Dermis microvascular lymphatic vessel endothelial cell (primary cell): Measurements from ENCODE around the gene THSD7B. TPM values are rescaled to one million over a fixed set of nuclear protein-coding genes. Genes with fewer than 3 reads are reported as not detected.
"Not testable (repeated sequence)": the region's sequence is repeated elsewhere in the genome, so short reads cannot be mapped to it uniquely, and the experiment has no call there.

Source experiments
- DNase-seq, 2 donors: peaks; one replicate each; pipeline versions ENCODE4 v3.0.0 to v3.0.0-alpha.2; 2010; ENCODE audit warnings: low read depth in 2 of 2
- total RNA-seq: library from RNA; depleted of rRNA; stranded (reverse); fragments of >200 nt; gene quantifications from 2 replicates; pipeline ENCODE4 v1.2.1, GENCODE V29; 2014

THSD7B gene
- total RNA-seq, 1 donor from 2014 or later = not detected

GRCh38 chr2:137676346-137676745, 911.0 kb downstream of the THSD7B start:
- no peak for DNase-seq

GRCh38 chr2:137677466-137677865, 912.1 kb downstream of the THSD7B start:
- no peak for DNase-seq

GRCh38 chr2:137689549-137689948, 924.2 kb downstream of the THSD7B start:
- no peak for DNase-seq

GRCh38 chr2:137693534-137693933, 928.2 kb downstream of the THSD7B start:
- DNase-seq = no peak

- no peak for DNase-seq
Measured at GRCh38 chr2:137696916-137697315, 931.6 kb downstream of the THSD7B start.

- DNase-seq = not testable (repeated sequence)
Measured at GRCh38 chr2:137700250-137700649, 934.9 kb downstream of the THSD7B start.

GRCh38 chr2:137700681-137701080, 935.3 kb downstream of the THSD7B start:
- no peak for DNase-seq

GRCh38 chr2:137705296-137705695, 940.0 kb downstream of the THSD7B start:
- no peak for DNase-seq

GRCh38 chr2:137706786-137707613, 941.7 kb downstream of the THSD7B start:
- DNase-seq = no peak

GRCh38 chr2:137708311-137708710, 943.0 kb downstream of the THSD7B start:
- no peak for DNase-seq

- DNase-seq = no peak
Measured at GRCh38 chr2:137715731-137716191, 950.4 kb downstream of the THSD7B start.

- DNase-seq = no peak
Measured at GRCh38 chr2:137718786-137719185, 953.4 kb downstream of the THSD7B start.

GRCh38 chr2:137721733-137722132, 956.4 kb downstream of the THSD7B start:
- no peak for DNase-seq

- DNase-seq = no peak
Measured at GRCh38 chr2:137724912-137725311, 959.6 kb downstream of the THSD7B start.
